Mucosa of stomach (tissue), 1 donor: ENCODE measurements around the gene SPINK6.

Source experiments
- H3K27me3 ChIP-seq: one replicate; pipeline ENCODE4 v1.7.0; 2013; ENCODE audit warnings: mild to moderate bottlenecking, low read length; ENCODE audit not compliant: control insufficient read depth, insufficient read depth
- H3K36me3 ChIP-seq: one replicate; pipeline ENCODE4 v1.7.0; 2013; ENCODE audit warnings: low read length; ENCODE audit not compliant: control insufficient read depth, insufficient read depth
- H3K4me1 ChIP-seq: one replicate; pipeline ENCODE4 v1.7.0; 2013; ENCODE audit warnings: mild to moderate bottlenecking, low read length; ENCODE audit not compliant: control insufficient read depth, insufficient read depth
- H3K4me3 ChIP-seq: one replicate; pipeline ENCODE4 v1.7.0; 2013; ENCODE audit warnings: low read length
- H3K9ac ChIP-seq: one replicate; pipeline ENCODE4 v1.7.0; 2013; ENCODE audit warnings: mild to moderate bottlenecking, low read length, moderate library complexity
- H3K9me3 ChIP-seq: one replicate; pipeline ENCODE4 v1.7.0; 2013; ENCODE audit warnings: mild to moderate bottlenecking, low read length, moderate library complexity; ENCODE audit not compliant: control insufficient read depth
- donor health status: Pancreatic carcinoma.

SPINK6 gene, protein sequence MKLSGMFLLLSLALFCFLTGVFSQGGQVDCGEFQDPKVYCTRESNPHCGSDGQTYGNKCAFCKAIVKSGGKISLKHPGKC

DNA sequence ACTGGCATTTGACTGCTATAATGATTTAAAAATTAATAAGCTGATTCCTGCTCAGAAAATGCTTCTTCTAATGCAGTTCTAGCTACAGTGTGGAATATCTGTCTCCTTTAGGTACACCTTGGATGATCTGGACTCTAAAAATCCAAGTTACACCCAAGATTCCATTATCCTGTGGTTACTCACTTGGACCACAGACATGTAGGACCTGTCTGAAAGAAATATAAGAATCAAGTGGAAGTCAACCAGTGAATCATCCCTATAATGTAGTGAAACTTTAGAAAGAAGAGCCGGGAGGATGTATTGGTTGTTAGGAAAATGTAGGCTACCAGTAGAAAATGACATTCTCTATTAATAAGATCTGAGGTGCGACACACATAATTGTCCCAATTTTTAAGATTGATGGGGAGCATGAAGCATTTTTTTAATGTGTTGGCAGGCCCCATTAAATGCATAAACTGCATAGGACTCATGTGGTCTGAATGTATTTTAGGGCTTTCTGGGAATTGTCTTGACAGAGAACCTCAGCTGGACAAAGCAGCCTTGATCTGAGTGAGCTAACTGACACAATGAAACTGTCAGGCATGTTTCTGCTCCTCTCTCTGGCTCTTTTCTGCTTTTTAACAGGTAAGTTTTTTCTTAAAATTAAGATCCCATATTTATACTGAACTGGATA is at the start of gene SPINK6:
Gene SPINK6, plus strand, starts transcription at position 512 of the 673 bp plus-strand sequence. Its CDS starts 55 bp downstream, at position 567.
- H3K4me1 ChIP-seq: peaks cover 19% of the 10 kb centered on the region

DNA sequence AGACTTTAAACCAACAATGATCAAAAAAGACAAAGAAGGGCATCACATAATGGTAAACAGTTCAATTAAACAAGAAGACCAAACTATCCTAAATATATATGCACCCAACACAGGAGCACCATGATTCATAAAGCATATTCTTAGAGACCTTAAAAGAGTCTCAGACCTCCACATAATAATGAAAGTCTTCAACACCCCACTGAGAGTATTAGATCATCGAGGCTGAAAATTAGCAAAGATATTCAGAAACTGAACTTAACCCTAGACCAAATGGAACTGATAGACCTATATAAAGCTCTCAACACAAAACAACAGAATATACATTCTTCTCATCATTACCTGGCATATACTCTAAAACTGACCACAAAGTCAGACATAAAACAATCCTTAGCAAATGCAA is 46.2 kb upstream of the SPINK6 start:
- Histone ChIP-seq H3K27me3 (no peaks in the 10 kb centered on the region), H3K4me1 (no peaks in the 10 kb centered on the region), H3K36me3 (no peaks in the 10 kb centered on the region), H3K4me3 (no peak overlapping the region), H3K9me3 (no peaks in the 10 kb centered on the region), H3K9ac (no peak overlapping the region)

More for the DNA sequence above, at the start of gene SPINK6:
- H3K4me3 ChIP-seq: no peak within 1 kb of the TSS
- no peak within 1 kb of the TSS for H3K9ac ChIP-seq
- no peaks in the 10 kb centered on the region for H3K36me3 ChIP-seq
- H3K27me3 ChIP-seq: no peaks in the 10 kb centered on the region
- H3K9me3 ChIP-seq: no peaks in the 10 kb centered on the region

DNA sequence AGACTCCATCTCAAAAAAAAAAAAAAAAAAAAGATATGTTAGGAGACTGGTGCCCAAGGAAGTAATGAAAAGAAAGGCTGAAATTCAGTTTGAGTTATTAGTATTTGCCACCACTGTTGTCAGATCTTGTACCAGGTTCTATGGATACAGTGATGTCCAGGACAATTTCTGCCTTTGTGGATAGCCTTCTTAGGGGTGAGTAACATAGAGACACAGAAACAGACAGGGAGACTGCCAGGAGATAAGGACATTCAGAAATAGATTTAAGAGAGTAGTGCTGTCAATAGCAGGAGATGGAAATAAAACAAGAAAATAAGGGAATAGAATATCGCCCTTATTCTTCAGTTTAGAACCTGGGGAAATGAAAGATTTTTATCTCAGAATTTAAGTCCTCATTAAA is 40.8 kb upstream of the SPINK6 start:
- no peaks in the 10 kb centered on the region for H3K4me1 ChIP-seq
- no peaks in the 10 kb centered on the region for H3K9me3 ChIP-seq
- H3K36me3 ChIP-seq: no peaks in the 10 kb centered on the region
- H3K4me3 ChIP-seq: no peak overlapping the region
- no peaks in the 10 kb centered on the region for H3K27me3 ChIP-seq
- no peak overlapping the region for H3K9ac ChIP-seq

DNA sequence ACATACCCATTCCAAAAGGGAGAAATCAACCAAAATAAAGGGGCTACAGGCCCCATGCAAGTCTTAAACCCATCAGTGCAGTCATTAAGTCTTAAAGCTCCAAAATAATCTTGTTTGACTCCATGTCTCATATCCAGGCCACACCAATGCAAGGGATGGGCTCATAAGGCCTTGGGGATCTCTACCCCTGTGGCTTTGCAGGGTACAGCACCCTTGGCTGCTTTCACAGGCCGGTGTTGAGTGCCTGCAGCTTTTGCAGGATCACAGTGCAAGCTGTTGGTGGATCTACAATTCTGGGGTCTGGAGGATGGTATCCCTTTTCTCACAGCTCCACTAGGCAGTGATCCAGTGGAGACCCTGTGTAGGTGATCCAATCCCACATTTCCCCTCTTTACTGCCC is 39.5 kb upstream of the SPINK6 start:
- H3K4me1 ChIP-seq: no peaks in the 10 kb centered on the region
- H3K9ac ChIP-seq: no peak overlapping the region
- H3K4me3 ChIP-seq: no peak overlapping the region
- H3K9me3 ChIP-seq: no peaks in the 10 kb centered on the region
- no peaks in the 10 kb centered on the region for H3K36me3 ChIP-seq
- H3K27me3 ChIP-seq: no peaks in the 10 kb centered on the region

DNA sequence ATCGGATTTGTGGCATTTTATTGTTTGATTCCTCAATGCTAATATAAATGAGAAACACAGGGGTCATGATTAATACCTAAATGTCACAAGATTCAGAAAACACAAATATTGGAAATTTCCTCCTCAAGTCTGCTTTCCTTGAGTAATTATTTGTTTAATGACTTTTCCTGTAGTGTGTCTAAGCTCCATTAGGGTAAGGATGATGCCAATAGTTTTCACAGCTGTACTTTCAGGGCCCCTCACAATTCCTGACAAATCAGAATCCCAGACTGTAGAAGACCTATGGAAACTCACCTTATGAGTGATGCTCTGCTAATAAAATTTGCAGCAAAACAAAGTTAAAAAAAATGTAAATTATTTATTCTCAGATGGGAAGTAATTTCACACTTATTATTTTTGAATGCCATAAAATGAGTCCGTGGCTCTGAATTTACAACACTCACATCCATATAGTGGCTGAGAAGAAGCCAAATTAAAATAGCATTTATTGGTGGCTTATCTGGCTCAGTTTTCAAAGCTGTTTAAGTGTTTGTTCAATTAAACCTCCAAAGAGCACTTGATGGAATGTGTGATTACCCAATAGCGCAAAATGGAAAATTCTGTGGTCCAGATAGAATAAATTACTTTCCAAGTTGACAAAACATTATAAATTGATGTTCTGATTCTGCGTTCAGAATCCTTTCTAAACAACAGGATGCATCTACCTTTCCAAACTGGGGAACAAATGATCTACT is 36.1 kb upstream of the SPINK6 start:
- Histone ChIP-seq H3K4me1 (no peaks in the 10 kb centered on the region), H3K9ac (no peak overlapping the region), H3K27me3 (no peaks in the 10 kb centered on the region), H3K9me3 (no peaks in the 10 kb centered on the region), H3K4me3 (no peak overlapping the region), H3K36me3 (no peaks in the 10 kb centered on the region)

DNA sequence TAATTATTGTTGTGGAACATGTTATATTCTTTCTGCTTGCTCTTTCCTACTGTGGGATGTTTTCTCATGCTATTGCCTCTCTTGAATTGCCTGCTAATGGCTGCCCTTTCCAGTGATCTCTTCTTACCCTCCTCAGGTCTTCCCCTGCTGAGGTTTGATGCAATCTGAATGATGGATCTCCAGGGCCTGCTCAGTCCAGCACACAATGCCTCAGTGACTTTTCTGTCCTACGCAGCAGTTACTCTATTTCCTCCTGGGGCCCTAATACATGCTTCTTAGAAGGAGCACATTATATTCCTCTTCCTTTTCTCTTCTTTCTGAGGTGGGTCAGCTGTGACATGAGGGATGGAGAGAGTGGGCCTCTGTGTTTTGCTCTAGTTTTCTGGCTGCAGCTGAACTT is 34.6 kb upstream of the SPINK6 start, which contains the start of gene SPINK14:
Gene SPINK14, plus strand, starts transcription at position 301 of the 400 bp plus-strand sequence. CDS start 1,187 bp downstream, outside the sequence.
- Histone ChIP-seq H3K36me3 (no peaks in the 10 kb centered on the region), H3K27me3 (no peaks in the 10 kb centered on the region), H3K9me3 (no peaks in the 10 kb centered on the region)

DNA sequence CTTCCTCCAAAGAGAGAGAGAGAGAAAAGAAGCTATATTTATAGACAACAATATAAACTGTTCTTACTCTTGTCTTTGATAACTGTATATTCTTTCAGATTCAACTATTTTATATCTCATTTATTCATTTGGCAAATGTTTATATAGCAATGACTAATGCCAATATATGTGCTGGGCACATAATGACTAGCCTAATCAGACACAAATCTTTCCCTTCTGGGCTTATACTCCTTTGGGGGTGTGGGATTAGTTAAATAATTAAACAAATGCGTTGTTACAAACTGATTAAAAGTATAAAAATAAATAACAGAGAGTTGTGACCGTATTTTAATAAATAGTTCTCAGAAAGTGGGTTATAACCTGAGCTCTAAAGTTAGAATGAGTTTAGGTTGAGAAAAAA is 30.5 kb upstream of the SPINK6 start:
- Histone ChIP-seq H3K27me3 (no peaks in the 10 kb centered on the region), H3K9ac (no peak overlapping the region), H3K4me1 (peaks cover 4% of the 10 kb centered on the region), H3K36me3 (no peaks in the 10 kb centered on the region), H3K9me3 (no peaks in the 10 kb centered on the region), H3K4me3 (no peak overlapping the region)

More for the DNA sequence above, 34.6 kb upstream of the SPINK6 start, which contains the start of gene SPINK14:
- H3K4me3 ChIP-seq: no peak within 1 kb of the TSS
- no peak within 1 kb of the TSS for H3K9ac ChIP-seq
- peaks cover 4% of the 10 kb centered on the region for H3K4me1 ChIP-seq

DNA sequence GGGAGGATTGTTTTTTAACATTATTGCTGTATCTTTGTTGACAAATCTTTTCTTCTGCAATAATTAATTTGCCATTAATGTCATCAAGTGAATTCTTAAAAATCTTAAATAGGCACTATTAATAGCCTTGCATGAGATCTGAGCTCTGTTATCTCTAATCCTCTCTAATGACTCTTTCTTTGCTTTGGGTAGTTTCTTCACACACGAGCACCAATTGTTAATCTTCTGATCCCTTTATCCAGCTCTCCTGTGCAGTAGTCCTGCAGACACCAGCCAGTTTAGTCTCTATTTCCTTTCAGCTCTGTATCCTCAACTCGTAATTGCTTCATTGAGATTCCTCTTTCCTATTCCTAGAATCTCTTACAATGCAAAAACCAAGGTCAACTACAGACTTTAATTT is 26.4 kb upstream of the SPINK6 start:
- Histone ChIP-seq H3K4me3 (no peak overlapping the region), H3K4me1 (peaks cover 15% of the 10 kb centered on the region), H3K9me3 (no peaks in the 10 kb centered on the region), H3K36me3 (no peaks in the 10 kb centered on the region), H3K27me3 (no peaks in the 10 kb centered on the region), H3K9ac (no peak overlapping the region)

DNA sequence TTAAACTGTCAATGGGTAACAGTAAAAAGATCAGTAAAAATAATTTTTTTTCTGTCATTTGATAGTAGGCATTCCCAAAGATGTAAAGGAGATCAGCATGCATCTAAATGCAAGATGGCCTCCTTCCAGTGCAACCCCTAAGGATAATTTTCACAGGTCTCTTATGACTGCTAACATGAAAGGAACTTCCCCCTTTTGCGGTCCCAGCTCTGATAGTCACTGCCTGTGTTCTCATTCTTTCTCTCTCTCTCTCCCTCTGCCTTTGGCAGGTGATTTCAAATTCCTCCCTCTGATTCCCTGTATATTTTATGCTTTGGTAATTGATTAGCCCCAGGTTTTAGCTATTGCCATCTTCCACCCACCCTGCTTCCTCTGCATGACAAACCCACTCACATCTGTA is 25.6 kb upstream of the SPINK6 start:
- H3K9me3 ChIP-seq: no peaks in the 10 kb centered on the region
- H3K4me1 ChIP-seq: peaks cover 11% of the 10 kb centered on the region
- no peak overlapping the region for H3K4me3 ChIP-seq
- no peaks in the 10 kb centered on the region for H3K36me3 ChIP-seq
- no peaks in the 10 kb centered on the region for H3K27me3 ChIP-seq
- H3K9ac ChIP-seq: no peak overlapping the region

DNA sequence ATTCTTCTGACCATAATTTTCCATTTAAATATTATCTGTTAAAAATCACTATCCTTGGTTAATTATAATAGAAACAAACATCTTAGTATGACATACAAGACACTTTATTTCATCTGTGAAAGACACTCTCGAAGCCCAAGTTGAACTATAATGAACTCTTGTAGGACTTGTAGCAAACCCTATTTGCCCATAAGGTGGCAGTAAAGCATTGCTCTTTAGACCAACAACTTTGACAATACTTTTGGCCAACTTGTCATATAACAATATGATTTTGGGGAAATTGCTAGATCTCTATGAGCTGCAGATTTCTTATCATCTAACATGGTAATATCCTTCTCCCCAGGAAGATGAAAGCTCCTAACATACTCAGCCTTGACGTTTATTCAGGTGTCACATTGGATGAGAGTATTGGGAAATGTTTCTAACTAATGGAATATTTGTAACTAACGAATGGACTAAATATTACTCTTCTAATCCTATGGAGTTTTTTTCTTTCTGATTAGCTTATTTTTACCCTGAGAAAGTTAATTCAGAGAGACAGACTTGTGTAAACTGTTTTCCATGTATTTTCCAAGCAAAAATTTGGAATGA is 23.5 kb upstream of the SPINK6 start:
- Histone ChIP-seq H3K4me1 (peaks cover 11% of the 10 kb centered on the region), H3K36me3 (no peaks in the 10 kb centered on the region), H3K9me3 (no peaks in the 10 kb centered on the region), H3K9ac (no peak overlapping the region), H3K4me3 (no peak overlapping the region), H3K27me3 (no peaks in the 10 kb centered on the region)

DNA sequence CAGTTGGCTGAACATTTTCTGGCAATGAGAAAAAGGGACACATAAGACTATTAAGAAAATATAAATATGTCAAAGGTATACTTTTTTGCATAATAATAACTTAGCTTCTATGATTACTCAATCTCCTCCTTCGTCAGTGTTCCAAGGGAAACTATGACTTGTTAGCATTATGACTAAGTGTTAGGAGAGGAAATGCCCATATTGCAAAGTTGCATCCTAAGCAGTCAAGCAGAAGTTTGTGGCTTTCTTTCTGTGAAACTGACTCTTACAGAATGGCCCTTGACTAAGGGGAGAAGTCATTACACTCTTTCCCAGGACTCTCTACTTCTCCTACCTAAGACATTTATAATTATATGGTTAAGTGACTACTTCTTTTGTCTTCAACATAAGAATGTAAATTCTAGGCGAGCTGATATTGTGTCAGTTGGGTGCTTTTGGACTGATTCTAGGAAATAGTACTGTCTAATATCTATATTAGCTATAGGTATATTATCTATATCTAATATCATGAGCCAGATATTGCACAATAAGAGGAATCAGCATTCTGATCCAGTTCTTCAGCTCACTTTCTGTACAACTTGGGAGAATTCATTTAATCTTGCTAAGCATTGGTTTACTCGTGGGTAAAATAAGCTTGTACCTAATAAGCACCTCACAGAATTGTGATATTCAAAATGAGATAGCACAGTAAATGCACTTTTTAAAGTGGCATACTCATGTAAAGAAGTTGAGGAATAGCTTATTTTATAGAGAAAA is 16.4 kb upstream of the SPINK6 start:
- no peak overlapping the region for H3K4me3 ChIP-seq
- H3K36me3 ChIP-seq: no peaks in the 10 kb centered on the region
- no peaks in the 10 kb centered on the region for H3K27me3 ChIP-seq
- no peaks in the 10 kb centered on the region for H3K9me3 ChIP-seq
- peaks cover 7% of the 10 kb centered on the region for H3K4me1 ChIP-seq
- H3K9ac ChIP-seq: no peak overlapping the region
